HG03108 (cell line): ENCODE results near the gene LRRC63.
"Not testable (repeated sequence)": the region's sequence is repeated elsewhere in the genome, so short reads cannot be mapped to it uniquely, and the experiment has no call there.

Source experiments
- ATAC-seq: cut with Tn5 transposase; IDR thresholded peaks from one replicate; pipeline ENCODE4 v1.9.1; 2021; ENCODE audit warnings: moderate library complexity; ENCODE audit not compliant: unreplicated experiment

Gene LRRC63

GRCh38 chr13:46232281-46232680 is 20.6 kb downstream of the LRRC63 start:
- no peak for ATAC-seq

- no peak for ATAC-seq
Observed at GRCh38 chr13:46235286-46235685, 23.6 kb downstream of the LRRC63 start.

- ATAC-seq, result no peak
Observed at GRCh38 chr13:46265292-46265691, 53.6 kb downstream of the LRRC63 start.

- no peak for ATAC-seq
Observed at GRCh38 chr13:46267166-46267565, 55.4 kb downstream of the LRRC63 start.

GRCh38 chr13:46270416-46270815 is 58.7 kb downstream of the LRRC63 start:
- no peak for ATAC-seq

- ATAC-seq, result no peak
Observed at GRCh38 chr13:46274094-46274698, 62.5 kb downstream of the LRRC63 start.

- no peak for ATAC-seq
Observed at GRCh38 chr13:46278474-46278873, 66.7 kb downstream of the LRRC63 start.

- ATAC-seq, result no peak
Observed at GRCh38 chr13:46281779-46282178, 70.1 kb downstream of the LRRC63 start.

- not testable (repeated sequence) for ATAC-seq
Observed at GRCh38 chr13:46283912-46284824, 72.4 kb downstream of the LRRC63 start.

- ATAC-seq, result no peak
Observed at GRCh38 chr13:46286972-46287371, 75.2 kb downstream of the LRRC63 start.

GRCh38 chr13:46288570-46289259 is 77.0 kb downstream of the LRRC63 start:
- ATAC-seq, result no peak

- ATAC-seq, result no peak
Observed at GRCh38 chr13:46289260-46289955, 77.7 kb downstream of the LRRC63 start.

GRCh38 chr13:46290434-46290833 is 78.7 kb downstream of the LRRC63 start:
- ATAC-seq, result no peak

- no peak for ATAC-seq
Observed at GRCh38 chr13:46293436-46293835, 81.7 kb downstream of the LRRC63 start.

- ATAC-seq, result peak; percentile 67
Observed at GRCh38 chr13:46295491-46296114, 83.9 kb downstream of the LRRC63 start.

- peak; percentile 39 for ATAC-seq
Observed at GRCh38 chr13:46296115-46296822, 84.5 kb downstream of the LRRC63 start.

- ATAC-seq, result no peak
Observed at GRCh38 chr13:46296921-46297320, 85.2 kb downstream of the LRRC63 start.

GRCh38 chr13:46297361-46297811 is 85.7 kb downstream of the LRRC63 start:
- no peak for ATAC-seq

- no peak for ATAC-seq
Observed at GRCh38 chr13:46303742-46304385, 92.1 kb downstream of the LRRC63 start.
